GM12878 (cell line): ENCODE results near the gene NCOA6.

ENCODE experiments used
- CHD2 ChIP-seq: IDR thresholded peaks from 2 replicates; pipeline ENCODE4 v1.6.1; 2011; ENCODE audit warnings: low read depth, low read length, improper control_type of control experiment, borderline replicate concordance
- CTCF ChIP-seq, 3 experiments: IDR thresholded peaks in 2 of 3; conservative IDR thresholded peaks in 1 of 3; 2 replicates each; pipeline ENCODE4 v1.5.1; 2011; ENCODE audit warnings: low read depth in 3 of 3, low read length in 3 of 3, mild to moderate bottlenecking in 3 of 3, control low read depth in 2 of 3, moderate library complexity in 2 of 3, inconsistent platforms in 1 of 3, mixed read lengths in 1 of 3; ENCODE audit not compliant: control insufficient read depth in 2 of 3, insufficient read depth in 1 of 3; ENCODE audit errors: extremely low read depth in 1 of 3
- EGR1 ChIP-seq, 2 experiments: IDR thresholded peaks; 1 replicate in 1 of 2; 2 replicates in 1 of 2; pipeline ENCODE4 v1.6.1; 2011 to 2012; ENCODE audit warnings: low read depth in 2 of 2, low read length in 2 of 2, borderline replicate concordance in 1 of 2, mild to moderate bottlenecking in 1 of 2, moderate library complexity in 1 of 2
- RFX5 ChIP-seq: IDR thresholded peaks from 2 replicates; pipeline ENCODE4 v1.6.1; 2011; ENCODE audit warnings: low read depth, low read length, improper control_type of control experiment
- STAT1 ChIP-seq: fragments of 450-650 bp; conservative IDR thresholded peaks from 2 replicates; pipeline ENCODE4 v1.6.1; 2014; ENCODE audit warnings: antibody characterized with exemption, mild to moderate bottlenecking

- no peak for TF ChIP-seq CTCF (IDR thresholded peaks at IDR 0.05 in 2 of 3, conservative IDR thresholded peaks at IDR 0.05 in 1 of 3; ENCODE audit: control insufficient read depth in 2 of 3, extremely low read depth in 1 of 3, insufficient read depth in 1 of 3, low read depth in 3 of 3, low read length in 3 of 3)
- no peak for TF ChIP-seq STAT1
- no peak for TF ChIP-seq EGR1 (IDR thresholded peaks at IDR 0.05; ENCODE audit: borderline replicate concordance in 1 of 2, low read depth in 2 of 2, low read length in 2 of 2)
- no peak for TF ChIP-seq CHD2
- no peak for TF ChIP-seq RFX5
Measured at GRCh38 chr20:34711813-34712430, 113.5 kb downstream of the NCOA6 start.
